ENCODE measurements around the gene TMEM52.
A peak's percentile ranks its signal among the peaks of the same experiment; 100 is the strongest.

Gene TMEM52

DNA sequence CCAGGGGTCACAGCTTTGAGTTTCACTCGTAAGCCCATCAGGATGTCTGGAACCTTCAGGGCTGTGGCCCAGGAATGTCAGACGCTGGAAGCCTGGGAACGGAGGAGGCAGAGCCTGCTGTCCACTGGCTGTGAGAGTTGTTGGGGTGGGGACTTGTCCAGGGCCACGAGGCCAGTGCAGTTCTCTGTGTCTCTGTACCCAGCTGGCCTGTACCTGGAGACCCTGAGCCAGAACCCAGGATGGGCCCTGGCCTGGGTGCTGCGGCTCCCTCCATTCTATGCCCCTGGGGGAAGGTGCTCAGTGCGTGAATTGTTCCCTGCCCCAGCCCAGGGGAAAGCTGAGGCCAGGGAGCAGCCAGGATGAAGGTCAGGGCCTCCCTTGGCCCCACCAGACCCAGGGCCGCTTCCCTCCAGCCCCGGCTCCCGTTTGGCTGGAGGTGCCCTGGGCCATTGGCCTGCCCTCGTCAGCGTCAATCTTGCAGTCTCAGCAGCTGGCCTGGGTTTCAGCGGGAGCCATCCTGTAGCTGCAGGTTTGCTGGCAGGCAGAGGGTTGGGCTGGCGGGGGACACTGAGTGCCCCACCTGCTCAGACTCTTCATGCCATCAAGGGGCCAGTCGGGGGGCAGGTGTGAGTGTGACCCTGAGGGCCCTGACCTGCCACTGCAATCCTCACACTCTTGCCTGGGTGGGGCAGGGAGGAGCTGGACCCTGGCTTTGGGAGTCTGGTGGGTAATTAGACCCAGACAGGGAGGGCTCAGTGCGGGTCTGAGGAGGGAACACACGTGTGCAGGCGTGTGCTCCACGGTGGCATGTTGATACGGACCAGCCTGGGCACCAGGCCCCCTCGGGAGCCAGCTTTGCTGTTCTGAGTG lies 4.7 kb downstream of the TMEM52 start:
- DNase-seq (ENCODE audit: low spot score): no peak

DNA sequence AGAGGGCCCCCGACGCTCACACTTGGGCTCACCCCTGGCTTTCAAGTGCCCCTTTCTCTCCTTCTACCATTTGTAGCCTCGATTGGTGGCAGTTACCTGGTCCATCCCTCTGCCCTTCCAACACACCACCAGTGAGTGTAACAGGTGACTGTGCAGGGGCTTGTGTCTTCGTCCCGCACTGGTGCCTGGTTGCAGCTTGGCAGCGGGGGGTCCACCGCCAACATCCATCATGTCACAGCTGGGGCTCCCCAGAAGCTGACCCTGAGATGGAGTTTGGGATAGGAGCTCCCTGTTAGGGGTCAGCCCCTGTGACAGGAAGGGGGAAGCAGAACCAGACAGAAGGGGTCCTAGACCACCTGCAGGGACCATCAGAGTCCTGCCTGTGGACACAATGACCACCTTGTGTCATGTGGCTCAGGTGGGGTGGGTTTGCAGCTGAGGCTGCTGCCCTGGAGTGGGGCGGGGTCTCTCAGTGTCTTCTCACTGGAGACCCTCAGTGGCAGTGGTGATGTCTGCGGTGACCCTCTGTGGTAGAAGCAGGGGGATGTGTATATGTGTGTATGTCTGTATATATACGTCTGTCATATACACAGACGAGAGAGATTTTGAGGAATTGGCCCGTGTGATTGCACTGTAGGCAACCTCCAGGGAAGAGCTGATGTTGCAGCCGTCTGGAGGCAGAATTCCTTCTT lies 7.6 kb downstream of the TMEM52 start:
- no peak for DNase-seq (ENCODE audit: low spot score)

DNA sequence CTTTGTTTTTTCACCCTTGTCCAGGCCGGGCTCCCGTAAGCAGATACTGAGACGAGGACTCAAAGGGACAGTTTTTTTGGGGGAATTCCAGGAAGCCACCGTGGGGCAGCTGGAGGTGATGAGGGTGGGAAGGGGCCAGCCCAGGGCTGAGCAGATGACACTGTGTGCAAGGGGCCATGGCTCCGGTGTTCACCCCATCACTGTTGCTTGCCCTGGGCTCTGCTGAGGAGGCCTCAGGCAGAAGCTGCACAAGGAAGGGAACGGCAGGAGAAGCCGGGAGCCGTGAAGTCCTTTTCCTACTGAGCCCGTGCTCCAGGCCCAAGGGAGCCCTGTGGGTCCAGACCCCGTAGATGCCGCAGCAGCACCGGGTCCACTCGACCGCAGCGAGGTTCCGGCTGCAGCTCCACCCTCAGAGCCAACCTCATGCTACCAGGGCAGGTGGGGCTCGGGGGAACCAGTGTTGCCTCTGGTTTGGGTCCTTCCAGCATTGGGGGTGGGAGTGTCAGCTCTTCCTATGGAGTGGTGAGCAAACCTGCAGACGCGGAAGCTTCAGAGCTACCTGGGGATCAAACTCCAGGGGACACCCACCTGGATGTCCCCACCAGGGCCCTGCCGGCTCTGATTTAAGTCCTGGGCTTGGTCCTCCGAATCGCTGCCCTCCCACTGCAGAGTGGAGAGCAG lies 8.3 kb downstream of the TMEM52 start:
- DNase-seq (ENCODE audit: low spot score): no peak

DNA sequence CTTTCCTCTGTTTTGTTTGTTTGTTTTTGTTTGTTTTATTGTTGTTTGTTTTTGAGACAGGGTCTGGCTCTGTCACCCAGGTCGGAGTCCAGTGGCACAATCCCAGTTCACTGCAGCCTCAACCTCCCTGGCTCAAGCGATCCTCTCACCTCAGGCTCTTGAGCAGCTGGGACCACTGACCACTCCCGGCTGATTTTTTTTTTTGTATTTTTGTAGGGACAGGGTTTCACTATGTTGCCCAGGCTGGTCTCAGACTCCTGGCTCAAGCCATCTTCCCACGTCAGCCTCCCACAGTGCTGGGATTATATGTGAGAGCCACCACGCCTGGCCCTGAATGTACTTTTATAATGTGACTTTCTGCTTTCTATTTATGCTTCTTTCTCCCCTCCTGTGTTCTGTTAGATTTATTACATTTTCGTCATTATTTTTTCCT lies 9.0 kb downstream of the TMEM52 start:
- no peak for DNase-seq (ENCODE audit: low spot score)

DNA sequence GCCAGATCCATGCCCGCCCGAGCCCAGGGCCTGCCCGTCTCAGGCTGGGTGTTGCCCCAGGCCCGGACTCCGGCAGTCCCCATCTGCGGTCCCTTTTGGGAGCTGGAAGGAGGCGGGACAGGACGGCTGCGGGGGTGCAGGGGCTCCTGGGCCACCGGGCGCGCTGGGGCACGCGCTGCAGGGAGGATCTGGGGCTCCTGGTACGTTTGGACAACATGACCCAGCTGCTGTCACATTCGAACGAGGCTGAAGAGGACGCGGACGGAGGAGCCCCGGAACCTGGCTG lies 10.6 kb downstream of the TMEM52 start:
- no peak for DNase-seq (ENCODE audit: low spot score)

DNA sequence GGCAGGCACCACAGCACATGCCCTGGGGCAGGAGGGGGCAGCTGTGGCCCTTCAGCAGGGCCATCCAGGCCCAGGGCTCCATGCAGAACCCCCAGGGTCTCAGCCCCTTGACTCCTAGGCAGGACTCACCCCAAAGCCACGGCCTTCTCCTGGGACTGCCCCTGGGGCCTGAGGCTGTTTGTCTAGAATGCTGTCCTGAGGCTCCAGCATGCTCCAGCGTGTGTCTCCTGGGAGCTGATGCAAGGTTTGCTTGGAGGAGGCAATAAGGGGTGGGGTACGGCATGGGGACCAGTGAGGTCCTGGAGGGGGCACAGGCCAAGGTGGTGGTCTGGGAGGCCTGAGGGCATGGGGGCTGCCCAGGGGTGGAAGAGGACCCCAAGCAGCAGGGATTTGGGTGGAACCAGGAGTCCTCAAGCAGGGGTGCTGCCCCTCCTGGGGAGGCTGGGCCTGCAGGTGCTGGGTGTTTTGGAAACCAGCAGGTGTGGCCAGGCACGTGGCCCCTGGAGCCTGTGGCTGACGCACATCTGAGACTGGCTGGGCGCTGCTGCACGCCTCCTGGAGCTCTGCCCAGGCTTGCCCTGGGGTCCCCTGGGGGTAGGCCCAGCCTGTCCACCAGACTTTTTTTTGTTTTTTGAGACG lies 11.9 kb downstream of the TMEM52 start:
- no peak for DNase-seq (ENCODE audit: low spot score)

DNA sequence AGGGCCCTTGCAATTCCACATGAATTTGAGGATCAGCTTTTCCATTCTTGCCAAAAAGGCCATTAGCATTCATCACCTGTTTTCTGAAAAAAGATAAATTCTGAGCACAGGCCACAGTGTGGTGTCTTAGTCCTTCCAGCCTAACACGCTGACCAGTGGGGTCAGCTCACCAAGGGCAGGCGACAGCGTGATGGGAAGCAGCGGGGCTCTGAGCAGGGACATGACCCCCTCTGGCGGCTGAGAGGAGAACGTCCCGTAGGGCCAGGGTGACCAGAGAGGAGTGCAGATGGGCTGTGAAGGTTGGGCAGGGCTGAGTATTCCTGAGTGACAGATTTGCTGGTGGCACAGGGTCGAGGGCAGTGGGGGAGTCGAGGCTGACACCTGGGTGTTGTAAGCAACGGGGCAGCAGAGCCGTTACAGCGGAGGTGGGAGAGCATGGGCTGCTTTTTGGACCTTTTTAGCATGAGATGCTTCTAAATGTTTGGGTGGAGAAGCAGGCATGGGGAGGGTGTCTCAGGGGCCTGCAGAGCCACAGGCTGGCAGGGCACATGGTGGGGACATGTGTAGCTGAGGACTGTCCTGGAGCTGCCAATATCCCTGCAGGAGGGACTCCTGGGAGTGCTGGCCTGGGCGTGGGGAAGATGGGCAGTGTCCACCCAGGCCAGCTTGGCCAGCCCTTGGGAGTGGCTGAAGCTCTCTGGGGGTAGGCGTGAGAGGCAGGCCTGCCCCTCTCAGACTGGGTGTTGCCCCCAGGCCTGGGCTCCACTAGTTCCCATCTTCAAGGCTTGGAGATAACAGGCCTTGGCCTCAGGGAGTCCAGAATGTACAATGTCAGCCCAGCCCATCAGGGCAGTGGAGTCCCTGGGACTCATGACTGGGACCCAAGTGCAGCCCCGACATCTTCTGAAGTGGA lies 12.6 kb downstream of the TMEM52 start:
- DNase-seq (ENCODE audit: low spot score): peak; percentile 86

DNA sequence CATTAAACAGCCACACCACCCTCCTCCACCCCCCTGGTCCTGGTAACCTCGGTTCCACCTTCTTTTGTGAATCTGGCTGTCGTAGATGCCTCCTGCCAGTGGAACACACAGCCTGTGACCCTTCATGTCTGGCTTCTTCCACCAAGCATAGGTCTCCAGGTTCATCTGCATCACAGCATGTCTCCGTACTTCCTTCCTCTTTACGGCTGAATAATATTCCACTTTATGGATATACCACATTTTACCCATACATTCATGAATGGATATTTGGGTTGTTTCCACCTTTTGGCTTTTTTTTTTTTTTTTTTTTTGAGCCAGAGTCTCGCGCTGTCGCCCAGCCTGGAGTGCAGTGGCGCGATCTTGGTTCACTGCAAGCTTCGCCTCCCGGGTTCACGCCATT lies 15.9 kb downstream of the TMEM52 start:
- DNase-seq (ENCODE audit: low spot score): no peak

DNA sequence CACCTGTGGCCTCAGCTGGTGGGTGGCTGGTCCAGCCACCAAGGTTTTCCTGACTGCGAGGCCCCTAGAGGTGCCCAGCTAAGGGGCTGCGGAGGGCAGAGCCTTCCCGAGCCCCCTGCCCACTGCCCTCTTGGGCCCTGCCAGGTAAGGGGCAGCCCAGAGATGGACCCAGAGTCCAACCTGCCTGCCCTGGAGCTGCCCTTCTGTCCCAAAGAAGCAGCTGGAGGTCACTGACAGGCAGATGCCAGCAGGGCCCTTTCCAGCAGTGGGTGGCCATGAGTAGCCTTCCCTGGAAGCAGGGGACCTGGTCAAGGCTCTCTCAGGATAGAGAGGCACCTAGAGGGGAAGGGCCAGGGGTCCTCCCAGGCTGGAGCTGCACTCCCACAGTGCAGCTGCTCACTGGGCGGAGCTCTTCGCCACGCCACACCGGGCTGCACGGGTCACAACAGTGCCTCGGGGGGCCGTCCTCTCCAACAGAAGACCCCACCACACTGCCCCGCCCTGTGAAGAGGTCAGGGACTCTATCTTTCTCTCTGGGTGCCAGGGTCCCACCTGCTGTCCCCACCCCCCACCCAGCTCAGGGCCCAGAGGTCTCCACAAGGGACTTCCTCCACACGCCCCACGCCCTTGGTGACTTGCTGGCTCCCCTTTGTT lies 17.3 kb downstream of the TMEM52 start:
- no peak for DNase-seq (ENCODE audit: low spot score)

DNA sequence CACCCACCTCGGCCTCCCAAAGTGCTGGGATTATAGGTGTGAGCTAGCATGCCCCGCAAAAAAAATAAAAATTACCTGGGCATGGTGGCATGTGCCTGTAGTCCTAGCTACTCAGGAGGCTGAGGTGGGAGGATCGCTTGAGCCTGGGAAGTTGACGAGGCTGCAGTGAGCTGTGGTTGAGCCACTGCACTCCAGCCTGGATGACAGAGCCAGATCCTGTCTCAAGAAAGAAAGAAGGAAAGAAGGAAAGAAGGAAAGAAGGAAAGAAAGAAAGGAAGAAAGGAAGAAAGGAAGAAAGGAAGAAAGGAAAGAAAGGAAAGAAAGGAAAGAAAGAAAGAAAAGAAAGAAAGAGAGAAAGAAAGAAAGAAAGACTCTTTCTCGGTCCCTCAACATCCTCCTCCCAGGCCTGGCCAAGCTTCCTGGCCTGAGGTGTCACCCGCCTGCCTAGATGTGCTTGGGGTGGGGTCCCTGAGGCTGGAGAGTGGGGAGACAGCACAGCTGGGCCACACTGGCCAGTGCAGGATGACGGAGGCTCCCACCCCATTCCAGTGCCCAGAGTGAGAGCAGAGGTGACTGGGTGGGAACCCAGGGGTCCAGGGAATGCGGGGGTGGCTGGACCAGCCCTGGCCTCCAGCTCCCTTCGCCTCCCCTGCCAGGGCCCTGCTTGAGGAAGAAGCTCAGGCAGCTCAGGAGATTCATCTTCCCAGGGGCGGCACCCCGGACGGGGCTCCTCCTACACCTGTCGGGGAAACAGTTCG lies 18.0 kb downstream of the TMEM52 start:
- no peak for DNase-seq (ENCODE audit: low spot score)

DNA sequence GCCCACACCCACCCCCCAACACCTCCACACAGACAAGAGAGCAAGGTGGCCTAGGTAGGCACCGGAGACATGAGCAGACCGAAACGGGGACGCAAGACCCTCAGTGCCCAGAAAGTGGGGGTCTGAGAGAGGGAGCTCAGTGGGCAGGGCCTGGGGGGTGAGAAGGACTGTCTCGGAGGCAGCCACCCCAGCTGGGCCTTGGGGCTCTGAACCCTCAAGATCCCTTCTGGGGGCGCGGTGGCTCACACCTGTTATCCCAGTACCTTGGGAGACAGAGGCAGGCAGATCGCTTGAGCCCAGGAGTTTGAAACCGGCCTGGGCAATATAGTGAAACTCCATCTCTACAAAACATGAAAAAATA lies 19.1 kb downstream of the TMEM52 start:
- DNase-seq (ENCODE audit: low spot score): no peak

DNA sequence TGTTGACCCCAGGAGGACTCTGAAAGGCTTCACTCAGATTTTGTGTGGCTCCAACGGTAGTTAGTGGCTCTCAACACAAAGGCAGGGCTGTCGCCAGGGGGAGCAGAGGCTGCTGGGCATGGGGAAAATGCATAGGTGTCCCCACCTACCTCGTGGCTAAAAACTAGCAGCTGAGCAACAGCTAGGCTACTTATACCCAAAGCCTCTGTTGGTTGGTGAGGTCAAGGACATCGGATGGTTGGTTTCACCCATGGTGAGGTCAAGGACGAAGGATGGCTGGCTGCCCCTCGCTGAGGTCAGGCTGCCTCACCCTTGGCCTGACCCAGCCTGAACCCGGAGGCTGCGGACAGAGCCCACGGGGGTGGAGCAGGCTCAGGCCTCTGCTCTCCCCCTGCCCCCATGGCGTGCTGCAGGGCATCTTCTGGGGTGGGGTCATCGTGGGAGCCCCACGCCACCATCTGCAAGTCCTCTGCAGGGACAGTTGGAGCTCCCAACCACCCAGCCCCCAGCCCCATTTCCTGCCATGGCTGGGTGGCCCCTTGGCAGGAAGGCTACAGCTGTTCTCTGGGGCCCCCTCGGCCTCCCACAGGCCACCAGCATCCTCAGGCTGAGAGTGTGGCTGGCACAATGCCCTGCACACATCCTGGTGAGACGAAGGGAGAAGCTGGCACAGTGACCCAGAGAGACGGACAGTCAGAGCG lies 19.7 kb downstream of the TMEM52 start:
- DNase-seq (ENCODE audit: low spot score): no peak

DNA sequence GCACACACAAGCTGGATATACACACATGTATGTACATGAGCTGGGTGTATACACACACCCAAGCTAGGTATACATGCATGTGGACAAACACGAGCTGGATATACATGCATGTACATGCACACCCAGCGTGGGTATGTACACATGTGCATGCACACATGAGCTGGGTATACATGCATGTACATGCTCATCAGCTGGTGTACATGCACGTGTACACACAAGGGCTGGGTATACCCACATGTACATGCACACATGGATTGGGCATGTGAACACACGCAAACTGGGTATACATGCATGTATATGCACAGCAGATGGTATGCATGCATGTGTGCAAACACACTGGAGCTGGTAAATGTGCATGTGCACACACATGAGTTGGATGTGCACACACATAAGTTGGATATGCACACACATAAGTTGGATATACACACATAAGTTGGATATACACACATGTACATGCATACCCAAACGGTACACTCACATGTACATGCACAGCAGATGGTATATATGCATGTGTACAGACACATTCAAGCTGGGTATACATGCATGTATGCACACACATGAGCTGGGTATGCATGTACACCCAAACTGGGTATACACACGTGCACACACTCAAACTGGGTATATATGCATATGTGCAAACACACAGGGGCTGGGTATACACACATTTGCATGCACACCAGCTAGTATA lies 20.7 kb downstream of the TMEM52 start:
- no peak for DNase-seq (ENCODE audit: low spot score)

DNA sequence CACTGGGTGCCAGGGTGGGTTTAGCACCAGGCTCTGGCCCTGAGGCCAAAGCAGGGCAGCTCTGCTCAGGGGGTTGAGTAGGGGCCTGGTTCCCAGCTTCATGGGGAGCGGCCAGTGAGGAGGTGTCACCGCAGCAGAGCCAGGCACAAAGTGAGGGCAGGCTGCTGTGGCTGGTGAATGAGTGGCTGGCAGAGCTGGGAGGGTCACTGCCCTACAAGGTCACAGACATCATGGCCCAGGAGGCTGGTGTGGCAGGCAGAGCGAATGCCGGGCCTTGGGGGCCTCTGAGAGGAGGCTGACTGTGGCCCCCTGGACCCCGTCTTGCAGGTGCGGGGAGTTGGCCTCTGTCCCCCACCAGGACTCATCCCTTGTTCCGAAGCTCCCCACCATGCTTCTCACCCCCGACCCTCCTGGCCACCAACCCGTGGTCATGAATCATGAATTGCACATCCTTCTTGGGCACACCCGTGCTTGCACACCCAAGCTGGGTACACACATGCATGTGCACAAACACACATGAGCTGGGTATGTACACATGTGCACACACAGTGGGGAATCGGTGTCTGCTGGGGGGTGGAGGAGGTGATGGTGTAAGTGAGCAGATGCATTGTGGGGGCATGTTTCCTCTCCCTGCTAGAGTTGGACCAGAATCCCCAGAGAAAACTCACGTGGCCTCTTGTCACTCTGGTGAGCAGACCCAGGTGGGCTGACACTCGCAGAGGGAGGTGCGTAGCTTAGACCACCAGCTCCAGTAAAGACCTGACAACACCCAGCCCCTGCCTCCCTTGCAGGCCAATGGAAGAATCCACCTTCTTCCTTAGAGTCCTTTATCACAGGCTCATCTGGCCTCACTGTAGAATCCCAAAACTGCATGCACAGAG lies 23.4 kb downstream of the TMEM52 start:
- no peak for DNase-seq (ENCODE audit: low spot score)

DNA sequence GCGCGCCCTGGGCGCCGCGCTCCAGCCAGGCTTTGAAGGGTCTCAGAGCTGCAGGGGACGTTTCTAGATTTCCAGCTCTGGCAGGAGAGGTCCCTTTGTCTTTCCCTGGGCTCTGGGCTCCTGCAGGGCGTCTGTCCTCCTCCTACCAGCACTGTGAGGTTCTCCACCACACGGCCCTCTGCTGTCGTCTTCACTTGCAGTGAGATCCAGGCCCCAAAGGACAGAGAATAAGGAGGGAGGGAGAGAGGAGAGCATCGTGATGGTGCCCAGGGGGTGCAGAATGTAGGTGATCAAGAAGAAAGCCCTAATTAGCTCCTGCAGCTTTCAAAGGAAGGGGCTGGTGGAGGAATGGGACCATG lies 24.0 kb downstream of the TMEM52 start:
- no peak for DNase-seq (ENCODE audit: low spot score)

DNA sequence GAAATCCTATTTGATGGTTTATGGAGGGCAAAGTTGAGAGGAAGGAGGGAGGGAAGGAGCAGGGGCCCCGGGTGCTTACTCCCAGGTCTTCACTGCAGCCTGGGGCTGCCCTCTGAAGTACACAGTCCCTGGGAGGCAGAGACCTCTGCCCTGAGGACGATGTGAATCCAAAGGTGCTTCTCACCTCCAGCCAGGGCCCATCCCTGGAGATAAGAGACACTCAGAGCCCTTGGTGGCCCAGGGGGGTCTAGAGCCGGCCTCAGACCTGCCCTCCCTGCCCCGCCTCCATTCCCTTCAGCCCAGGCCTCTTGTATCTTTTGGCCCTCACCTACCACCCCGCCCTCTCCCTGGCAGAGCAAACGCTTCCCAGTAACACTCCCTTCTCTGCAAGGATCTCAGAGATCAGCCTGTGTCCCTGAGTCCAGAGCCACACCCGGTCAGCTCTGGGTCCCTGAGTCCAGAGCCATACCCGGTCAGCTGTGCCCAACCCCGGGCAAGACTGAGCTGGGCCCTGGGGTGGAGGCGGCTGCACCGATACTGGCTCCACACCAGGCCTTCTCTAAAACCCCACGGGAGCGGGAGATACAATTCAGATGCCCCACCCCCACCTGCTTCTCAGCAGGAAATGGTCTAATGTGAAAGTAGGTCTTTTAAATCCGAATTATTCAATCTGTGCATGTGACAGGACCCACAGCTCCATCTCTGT lies 24.6 kb downstream of the TMEM52 start:
- DNase-seq (ENCODE audit: low spot score): no peak

DNA sequence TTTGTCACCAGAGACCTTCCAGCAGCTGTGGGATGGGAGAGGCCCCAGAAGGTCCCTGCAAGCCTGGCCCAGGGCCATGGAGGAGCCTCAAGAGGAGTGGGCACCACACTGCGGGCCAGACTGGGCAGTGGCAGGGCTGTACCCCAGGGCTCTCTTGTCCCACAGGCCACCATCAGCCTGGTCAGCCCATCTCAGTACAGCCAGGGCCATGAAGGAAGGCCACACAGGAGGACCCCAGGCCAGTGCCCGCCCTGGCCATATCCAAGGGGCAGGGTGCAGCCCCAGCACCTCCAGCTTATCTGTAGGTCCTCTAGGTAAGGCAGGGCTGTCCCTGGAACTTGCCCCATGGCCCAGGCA lies 25.1 kb downstream of the TMEM52 start:
- DNase-seq (ENCODE audit: low spot score): no peak
